ENCODE data around the gene ARID2.

ARID2 gene

GRCh38 chr12:45912774-45913173 lies 183.3 kb downstream of the ARID2 start (continued):
- TF ChIP-seq ZNF580 (tag by site-specific recombination; IDR thresholded peaks at IDR 0.05) (no peak), ZNF561 (tag by site-specific recombination; IDR thresholded peaks at IDR 0.05; ENCODE audit: borderline replicate concordance) (0 out of 2 replicates have a peak, but pooled peaks have one; percentile 30), OVOL3 (tag by site-specific recombination; IDR thresholded peaks at IDR 0.05) (no peak), RBAK (tag by site-specific recombination; IDR thresholded peaks at IDR 0.05) (no peak), GFI1B (tag by site-specific recombination; IDR thresholded peaks at IDR 0.05) (no peak), ZBTB17 (tag by site-specific recombination; IDR thresholded peaks at IDR 0.05) (no peak), ZBTB20 (tag by site-specific recombination; IDR thresholded peaks at IDR 0.05) (no peak), ZNF548 (tag by site-specific recombination; IDR thresholded peaks at IDR 0.05) (no peak), ZNF433 (tag by site-specific recombination; IDR thresholded peaks at IDR 0.05; ENCODE audit: low read depth) (no peak), ZNF639 (tag by site-specific recombination; IDR thresholded peaks at IDR 0.05) (no peak), ZNF391 (tag by site-specific recombination; IDR thresholded peaks at IDR 0.05; ENCODE audit: borderline replicate concordance, low read depth) (no peak), ELK4 (IDR thresholded peaks at IDR 0.05; ENCODE audit: borderline replicate concordance, low read depth, low read length) (no peak), ZNF510 (tag by site-specific recombination; IDR thresholded peaks at IDR 0.05; ENCODE audit: insufficient replicate concordance) (peak; percentile 47), SALL2 (tag by site-specific recombination; IDR thresholded peaks at IDR 0.05; ENCODE audit: borderline replicate concordance) (no peak), OSR2 (tag by site-specific recombination; IDR thresholded peaks at IDR 0.05) (0 out of 2 replicates have a peak, but pooled peaks have one; percentile 36), ZNF518A (tag by site-specific recombination; conservative IDR thresholded peaks at IDR 0.05; ENCODE audit: low read depth) (no peak), ZNF558 (tag by site-specific recombination; IDR thresholded peaks at IDR 0.05) (no peak), ZNF658 (tag by site-specific recombination; IDR thresholded peaks at IDR 0.05) (no peak), ZBTB48 (tag by site-specific recombination; IDR thresholded peaks at IDR 0.05) (no peak), ZNF596 (tag by site-specific recombination; IDR thresholded peaks at IDR 0.05) (0 out of 2 replicates have a peak, but pooled peaks have one; percentile 9), ZNF501 (tag by site-specific recombination; IDR thresholded peaks at IDR 0.05) (no peak), ZNF544 (tag by site-specific recombination; IDR thresholded peaks at IDR 0.05) (peak; percentile 75), ZNF792 (tag by site-specific recombination; IDR thresholded peaks at IDR 0.05) (no peak), ZNF610 (tag by site-specific recombination; IDR thresholded peaks at IDR 0.05; ENCODE audit: borderline replicate concordance) (no peak), ZNF571 (tag by site-specific recombination; IDR thresholded peaks at IDR 0.05) (no peak), ZNF23 (tag by site-specific recombination; IDR thresholded peaks at IDR 0.05; ENCODE audit: borderline replicate concordance) (no peak), ZNF398 (tag by site-specific recombination; IDR thresholded peaks at IDR 0.05) (no peak), ZNF280C (tag by site-specific recombination; IDR thresholded peaks at IDR 0.05) (no peak)

All from HEK293 (cell line).